DMS153 treated with DMSO at 0.1 percent for 48 hours (cell line): ENCODE results near the gene NUSAP1.
"Not testable (repeated sequence)": the region's sequence is repeated elsewhere in the genome, so short reads cannot be mapped to it uniquely, and the experiment has no call there.

Experiments
- DNase-seq: peaks from one replicate; lab custom pipeline; 2025; ENCODE audit not compliant: unreplicated experiment; lab: John Stamatoyannopoulos, UW

Gene NUSAP1

GRCh38 chr15:41333026-41333562 lies 413 bp downstream of the NUSAP1 start:
- no peak for DNase-seq

GRCh38 chr15:41334293-41335120 lies 1.8 kb downstream of the NUSAP1 start:
- DNase-seq, result no peak

- no peak for DNase-seq
Measured at GRCh38 chr15:41336549-41336948, 3.9 kb downstream of the NUSAP1 start.

- DNase-seq, result no peak
Measured at GRCh38 chr15:41337047-41337446, 4.4 kb downstream of the NUSAP1 start.

GRCh38 chr15:41337631-41338522 lies 5.2 kb downstream of the NUSAP1 start:
- DNase-seq, result no peak

GRCh38 chr15:41340189-41340695 lies 7.6 kb downstream of the NUSAP1 start:
- no peak for DNase-seq

- no peak for DNase-seq
Measured at GRCh38 chr15:41341519-41341918, 8.8 kb downstream of the NUSAP1 start.

GRCh38 chr15:41347236-41347635 lies 14.6 kb downstream of the NUSAP1 start:
- DNase-seq, result no peak

GRCh38 chr15:41350057-41350717 lies 17.5 kb downstream of the NUSAP1 start:
- DNase-seq, result no peak

- no peak for DNase-seq
Measured at GRCh38 chr15:41354371-41354770, 21.7 kb downstream of the NUSAP1 start.

GRCh38 chr15:41367418-41367817 lies 34.7 kb downstream of the NUSAP1 start:
- DNase-seq, result no peak

- DNase-seq, result no peak
Measured at GRCh38 chr15:41377978-41378377, 45.3 kb downstream of the NUSAP1 start.

GRCh38 chr15:41383974-41384749 lies 51.5 kb downstream of the NUSAP1 start:
- not testable (repeated sequence) for DNase-seq

GRCh38 chr15:41387646-41388045 lies 55.0 kb downstream of the NUSAP1 start:
- DNase-seq, result no peak

- no peak for DNase-seq
Measured at GRCh38 chr15:41392659-41393058, 60.0 kb downstream of the NUSAP1 start.

- no peak for DNase-seq
Measured at GRCh38 chr15:41394924-41395323, 62.2 kb downstream of the NUSAP1 start.

GRCh38 chr15:41396111-41396510 lies 63.4 kb downstream of the NUSAP1 start:
- no peak for DNase-seq

GRCh38 chr15:41401904-41402267 lies 69.2 kb downstream of the NUSAP1 start:
- no peak for DNase-seq

- DNase-seq, result no peak
Measured at GRCh38 chr15:41407341-41407740, 74.7 kb downstream of the NUSAP1 start.

GRCh38 chr15:41408234-41408641 lies 75.6 kb downstream of the NUSAP1 start:
- no peak for DNase-seq
